Hepatocyte (in vitro differentiated cells): Measurements from ENCODE around the gene TMEM63B. TPM values are rescaled to one million over a fixed set of nuclear protein-coding genes. Genes with fewer than 3 reads are reported as not detected.

Source experiments
- DNase-seq: peaks from one replicate; pipeline ENCODE4 v3.0.0-alpha.2; 2016; ENCODE audit warnings: low spot score
- H2AFZ ChIP-seq: fragments of 200-600 bp; sonication (generic); 2 replicates; pipeline ENCODE4 v1.6.0; 2016; ENCODE audit warnings: antibody characterized with exemption, mild to moderate bottlenecking
- H3K27ac ChIP-seq: fragments of 200-600 bp; sonication (generic); 2 replicates; pipeline ENCODE4 v1.5.1; 2016; ENCODE audit warnings: mild to moderate bottlenecking
- H3K27me3 ChIP-seq: fragments of 200-600 bp; sonication (generic); 2 replicates; pipeline ENCODE4 v1.6.1; 2016
- H3K36me3 ChIP-seq: fragments of 200-600 bp; sonication (generic); replicated peaks from 2 replicates; pipeline ENCODE4 v1.5.1; 2016; ENCODE audit warnings: low read depth; ENCODE audit not compliant: insufficient read depth
- H3K4me1 ChIP-seq: fragments of 200-600 bp; sonication (generic); 2 replicates; pipeline ENCODE4 v1.5.1; 2016; ENCODE audit warnings: mild to moderate bottlenecking, moderate library complexity; ENCODE audit not compliant: insufficient read depth
- H3K4me2 ChIP-seq: fragments of 200-600 bp; sonication (generic); 2 replicates; pipeline ENCODE4 v1.6.0; 2016
- H3K4me3 ChIP-seq: fragments of 200-600 bp; sonication (generic); 2 replicates; pipeline ENCODE4 v1.5.1; 2016; ENCODE audit warnings: mild to moderate bottlenecking
- H3K79me2 ChIP-seq: fragments of 200-600 bp; sonication (generic); 2 replicates; pipeline ENCODE4 v1.6.0; 2017; ENCODE audit warnings: mild to moderate bottlenecking
- H3K9me2 ChIP-seq: fragments of 200-600 bp; sonication (generic); replicated peaks from 2 replicates; pipeline ENCODE4 v1.6.0; 2017; ENCODE audit warnings: mild to moderate bottlenecking; ENCODE audit not compliant: insufficient read depth
- H3K9me3 ChIP-seq: fragments of 200-600 bp; sonication (generic); 2 replicates; pipeline ENCODE4 v1.5.1; 2016; ENCODE audit warnings: low read depth, mild to moderate bottlenecking
- H4K20me1 ChIP-seq: fragments of 200-600 bp; sonication (generic); 2 replicates; pipeline ENCODE4 v1.6.0; 2016; ENCODE audit warnings: mild to moderate bottlenecking; ENCODE audit not compliant: insufficient read depth, poor library complexity, severe bottlenecking
- EZH2 ChIP-seq: fragments of 200-600 bp; sonication (generic); IDR thresholded peaks from 2 replicates; pipeline ENCODE4 v1.6.1; 2016; ENCODE audit warnings: antibody characterized with exemption, mild to moderate bottlenecking, borderline replicate concordance
- EZH2phosphoT487 ChIP-seq: fragments of 200-600 bp; sonication (generic); IDR thresholded peaks from one replicate; pipeline ENCODE4 v1.6.1; 2018; ENCODE audit warnings: antibody characterized with exemption, mild to moderate bottlenecking, low read depth, moderate library complexity; ENCODE audit not compliant: unreplicated experiment, severe bottlenecking
- WGBS: methylation state at CpG from one replicate; pipeline ENCODE4 v1.1.6; 2016; ENCODE audit warnings: low lambda C conversion rate; ENCODE audit errors: missing lambda C conversion rate; 5-methylcytosine and 5-hydroxymethylcytosine counted together
- polyA plus RNA-seq: library from polyadenylated mRNA; unstranded; fragments of >200 nt; fragmentation: Nextera tagmentation; extraction: Ambion mirVana; gene quantifications from 2 replicates; pipeline ENCODE4 v1.2.1, GENCODE V29; 2016
- total RNA-seq: library from RNA; depleted of rRNA; stranded (reverse); fragments of >200 nt; gene quantifications from 2 replicates; pipeline ENCODE4 v1.2.3, GENCODE V29; 2014
- TF ChIP-seq, protein P1 (sequence below): fragments of 200-600 bp; sonication (generic); IDR thresholded peaks from 2 replicates; pipeline ENCODE4 v1.5.1; 2016; ENCODE audit warnings: antibody characterized with exemption, mild to moderate bottlenecking; ENCODE audit not compliant: poor library complexity

Gene TMEM63B
- total and polyA plus RNA-seq, 2 experiments from 2014 or later = 31.4 to 43.5 TPM

DNA sequence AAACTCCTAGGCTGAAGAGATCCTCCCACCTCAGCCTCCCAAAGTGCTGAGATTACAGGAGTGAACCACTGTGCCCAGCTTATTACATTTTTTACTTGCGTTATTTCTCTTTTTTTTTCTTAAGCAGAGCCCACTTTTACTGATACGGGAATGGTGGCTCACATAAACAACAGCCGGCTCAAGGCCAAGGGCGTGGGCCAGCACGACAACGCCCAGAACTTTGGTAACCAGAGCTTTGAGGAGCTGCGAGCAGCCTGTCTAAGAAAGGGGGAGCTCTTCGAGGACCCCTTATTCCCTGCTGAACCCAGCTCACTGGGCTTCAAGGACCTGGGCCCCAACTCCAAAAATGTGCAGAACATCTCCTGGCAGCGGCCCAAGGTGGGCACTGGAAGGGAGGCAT is 41.8 kb downstream of the TMEM63B start:
- TF ChIP-seq, protein P1, sequence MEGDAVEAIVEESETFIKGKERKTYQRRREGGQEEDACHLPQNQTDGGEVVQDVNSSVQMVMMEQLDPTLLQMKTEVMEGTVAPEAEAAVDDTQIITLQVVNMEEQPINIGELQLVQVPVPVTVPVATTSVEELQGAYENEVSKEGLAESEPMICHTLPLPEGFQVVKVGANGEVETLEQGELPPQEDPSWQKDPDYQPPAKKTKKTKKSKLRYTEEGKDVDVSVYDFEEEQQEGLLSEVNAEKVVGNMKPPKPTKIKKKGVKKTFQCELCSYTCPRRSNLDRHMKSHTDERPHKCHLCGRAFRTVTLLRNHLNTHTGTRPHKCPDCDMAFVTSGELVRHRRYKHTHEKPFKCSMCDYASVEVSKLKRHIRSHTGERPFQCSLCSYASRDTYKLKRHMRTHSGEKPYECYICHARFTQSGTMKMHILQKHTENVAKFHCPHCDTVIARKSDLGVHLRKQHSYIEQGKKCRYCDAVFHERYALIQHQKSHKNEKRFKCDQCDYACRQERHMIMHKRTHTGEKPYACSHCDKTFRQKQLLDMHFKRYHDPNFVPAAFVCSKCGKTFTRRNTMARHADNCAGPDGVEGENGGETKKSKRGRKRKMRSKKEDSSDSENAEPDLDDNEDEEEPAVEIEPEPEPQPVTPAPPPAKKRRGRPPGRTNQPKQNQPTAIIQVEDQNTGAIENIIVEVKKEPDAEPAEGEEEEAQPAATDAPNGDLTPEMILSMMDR = no peak
- TF ChIP-seq EZH2 = no peak
- no peak for TF ChIP-seq EZH2phosphoT487
- H2AFZ ChIP-seq = no peak overlapping the region

DNA sequence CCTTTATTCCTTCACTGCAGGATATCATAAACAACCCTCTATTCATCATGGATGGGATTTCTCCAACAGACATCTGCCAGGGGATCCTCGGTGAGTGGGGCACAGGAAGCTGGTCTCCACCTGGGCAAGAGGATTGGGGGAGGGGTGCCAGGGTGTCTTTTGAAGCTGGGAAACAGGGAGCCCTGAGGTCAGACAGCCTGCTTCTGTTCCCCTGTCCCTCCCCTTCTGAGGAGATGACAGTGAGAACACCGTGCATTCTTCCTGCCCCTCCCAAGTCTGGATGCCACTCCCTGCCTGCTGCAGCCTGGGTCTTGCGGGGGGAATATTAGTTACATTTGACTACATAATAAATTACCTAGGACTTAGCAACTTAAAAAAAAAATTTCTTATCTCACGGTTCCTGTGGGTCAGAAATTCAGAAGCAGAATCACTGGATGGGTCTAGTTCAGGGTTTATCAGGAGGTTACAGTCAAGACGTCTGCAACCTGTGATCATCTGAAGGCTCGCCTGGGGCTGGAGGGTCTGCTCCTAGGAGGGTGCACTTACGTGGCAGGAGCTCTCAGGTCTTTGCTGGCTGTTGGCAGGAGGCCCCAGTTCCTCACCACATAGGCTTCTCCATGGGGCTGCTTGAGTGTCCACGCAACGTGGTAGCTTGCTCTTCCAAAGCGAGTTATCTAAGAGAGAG is 42.7 kb downstream of the TMEM63B start:
- Histone ChIP-seq H3K4me3 (no peak overlapping the region), H3K27ac (no peak overlapping the region), H2AFZ (no peak overlapping the region), H3K9me2 (no peaks in the 10 kb centered on the region), H4K20me1 (no peaks in the 10 kb centered on the region), H3K36me3 (no peaks in the 10 kb centered on the region), H3K4me1 (no peaks in the 10 kb centered on the region), H3K79me2 (no peaks in the 10 kb centered on the region), H3K9me3 (no peaks in the 10 kb centered on the region), H3K4me2 (no peak overlapping the region), H3K27me3 (no peaks in the 10 kb centered on the region)
- TF ChIP-seq EZH2phosphoT487 = no peak
- TF ChIP-seq EZH2 = no peak
- TF ChIP-seq, protein P1 = no peak
- 75% methylated on average over 10 of the region's 10 CpGs for WGBS
- no peak for DNase-seq

More for the DNA sequence above, 41.8 kb downstream of the TMEM63B start:
- DNase-seq = no peak
- H3K9me3 ChIP-seq = no peaks in the 10 kb centered on the region
- no peak overlapping the region for H3K4me3 ChIP-seq
- no peaks in the 10 kb centered on the region for H3K36me3 ChIP-seq
- WGBS = 75% methylated on average over 9 of the region's 9 CpGs
- H3K27ac ChIP-seq = no peak overlapping the region
- H3K4me1 ChIP-seq = no peaks in the 10 kb centered on the region
- H3K27me3 ChIP-seq = no peaks in the 10 kb centered on the region
- H3K4me2 ChIP-seq = no peak overlapping the region
- no peaks in the 10 kb centered on the region for H4K20me1 ChIP-seq
- H3K79me2 ChIP-seq = no peaks in the 10 kb centered on the region
- H3K9me2 ChIP-seq = no peaks in the 10 kb centered on the region

DNA sequence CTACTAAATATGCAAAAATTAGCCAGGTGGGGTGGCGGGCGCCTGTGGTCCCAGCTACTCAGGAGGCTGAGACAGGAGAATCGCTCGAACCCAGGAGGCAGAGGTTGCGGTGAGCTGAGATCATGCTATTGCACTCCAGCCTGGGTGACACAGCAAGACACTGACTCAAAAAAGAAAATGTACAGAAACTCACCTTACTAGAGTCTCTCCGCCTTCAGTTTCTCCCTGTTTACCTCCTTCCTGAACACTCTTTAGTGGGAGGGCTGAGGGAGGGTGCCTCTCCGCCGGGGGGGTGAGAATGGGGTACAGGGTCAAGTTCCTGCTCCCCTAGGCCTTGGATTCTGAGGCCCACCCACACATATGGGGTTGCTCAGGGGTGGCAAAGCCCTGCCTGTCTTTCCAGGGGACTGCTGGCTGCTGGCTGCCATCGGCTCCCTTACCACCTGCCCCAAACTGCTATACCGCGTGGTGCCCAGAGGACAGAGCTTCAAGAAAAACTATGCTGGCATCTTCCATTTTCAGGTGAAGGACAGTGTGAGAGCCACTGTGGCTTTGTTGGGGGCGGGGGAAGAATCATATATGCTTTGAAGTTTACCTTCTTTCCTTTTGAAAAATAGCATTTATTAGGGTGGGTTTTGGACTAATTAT is 44.7 kb downstream of the TMEM63B start:
- no peaks in the 10 kb centered on the region for H4K20me1 ChIP-seq
- H2AFZ ChIP-seq = no peak overlapping the region
- H3K4me3 ChIP-seq = no peak overlapping the region
- no peak overlapping the region for H3K27ac ChIP-seq
- no peaks in the 10 kb centered on the region for H3K9me2 ChIP-seq
- H3K36me3 ChIP-seq = no peaks in the 10 kb centered on the region
- DNase-seq = no peak
- no peak overlapping the region for H3K4me2 ChIP-seq
- TF ChIP-seq EZH2 = no peak
- no peak for TF ChIP-seq EZH2phosphoT487
- TF ChIP-seq, protein P1 = no peak
- no peaks in the 10 kb centered on the region for H3K27me3 ChIP-seq
- H3K79me2 ChIP-seq = no peaks in the 10 kb centered on the region
- H3K9me3 ChIP-seq = no peaks in the 10 kb centered on the region
- 86% methylated on average over 12 of the region's 12 CpGs for WGBS
- no peaks in the 10 kb centered on the region for H3K4me1 ChIP-seq
